Measurements from ENCODE around the gene FRMD8. TPM values are rescaled to one million over a fixed set of nuclear protein-coding genes. Genes with fewer than 3 reads are reported as not detected.

FRMD8 gene
- total and polyA plus RNA-seq, 2 of the 8 experiments (the other 6 are each of a cell fraction or from before 2014, with no cell fraction given), result 15.0 to 19.2 TPM

- TF ChIP-seq JUND (IDR thresholded peaks at IDR 0.05; ENCODE audit: low read length) (no peak), RAD21 (IDR thresholded peaks at IDR 0.05 in 1 of 2, conservative IDR thresholded peaks at IDR 0.05 in 1 of 2; ENCODE audit: low read depth in 2 of 2, low read length in 2 of 2) (no peak), CHD2 (IDR thresholded peaks at IDR 0.05; ENCODE audit: low read length) (no peak), KDM1A (IDR thresholded peaks at IDR 0.05; ENCODE audit: borderline replicate concordance, low read length) (no peak), SAP30 (IDR thresholded peaks at IDR 0.05; ENCODE audit: insufficient read depth, insufficient replicate concordance, low read length) (no peak), SP1 (IDR thresholded peaks at IDR 0.05; ENCODE audit: low read depth, low read length) (no peak)
Measured at GRCh38 chr11:65392899-65393298, 6.5 kb downstream of the FRMD8 start (continued).

All from H1 (cell line).